A673 (cell line): ENCODE results near the gene ORMDL2. TPM values are rescaled to one million over a fixed set of nuclear protein-coding genes. Genes with fewer than 3 reads are reported as not detected.

Source experiments
- BruUV-seq: library from RNA; stranded (reverse); fragments of 400-500 nt; replicated peaks from 2 replicates; lab custom pipeline; 2021; lab: Mats Ljungman, UMichigan
- CTCF ChIA-PET: fragments of 300-600 bp; sonication (Branson Sonifier 250); formaldehyde crosslinking; loops from one replicate; lab custom pipeline; 2022; ENCODE audit warnings: antibody characterized with exemption; lab: Charles Lee
- POLR2A ChIA-PET: fragments of 300-600 bp; sonication (Branson Sonifier 250); formaldehyde crosslinking; loops from one replicate; lab custom pipeline; 2022; ENCODE audit warnings: antibody characterized with exemption; ENCODE audit not compliant: low non-redundant PET; lab: Charles Lee
- DNase-seq: peaks from one replicate; pipeline ENCODE4 v3.0.0-alpha.2; 2015; ENCODE audit warnings: low spot score
- H3K27ac ChIP-seq: fragments of 200-600 bp; sonication (generic); 2 replicates; pipeline ENCODE4 v1.5.1; 2016; ENCODE audit warnings: mixed run types, low read depth, mild to moderate bottlenecking, mixed read lengths, antibody characterized with exemption, low read length; ENCODE audit not compliant: poor library complexity, severe bottlenecking
- H3K27me3 ChIP-seq: fragments of 200-600 bp; sonication (generic); replicated peaks from 2 replicates; pipeline ENCODE4 v1.6.1; 2017; ENCODE audit warnings: mixed run types, low read depth, mild to moderate bottlenecking, mixed read lengths, antibody characterized with exemption, low read length; ENCODE audit not compliant: insufficient read depth, poor library complexity
- H3K36me3 ChIP-seq: fragments of 200-600 bp; sonication (generic); 2 replicates; pipeline ENCODE4 v1.6.1; 2016; ENCODE audit warnings: mixed run types, mild to moderate bottlenecking, mixed read lengths, antibody characterized with exemption, low read length; ENCODE audit not compliant: insufficient read depth, poor library complexity, severe bottlenecking
- H3K4me1 ChIP-seq: fragments of 200-600 bp; sonication (generic); 2 replicates; pipeline ENCODE4 v1.6.1; 2017; ENCODE audit warnings: mixed run types, mild to moderate bottlenecking, mixed read lengths, antibody characterized with exemption, low read length; ENCODE audit not compliant: insufficient read depth, poor library complexity, severe bottlenecking
- H3K4me3 ChIP-seq: fragments of 200-600 bp; sonication (generic); 2 replicates; pipeline ENCODE4 v1.5.1; 2016; ENCODE audit warnings: low read depth, mixed run types, mild to moderate bottlenecking, mixed read lengths, low read length; ENCODE audit not compliant: poor library complexity, severe bottlenecking
- H3K9me3 ChIP-seq: fragments of 200-600 bp; sonication (generic); 2 replicates; pipeline ENCODE4 v1.6.1; 2016; ENCODE audit warnings: mixed run types, low read depth, mild to moderate bottlenecking, mixed read lengths, antibody characterized with exemption, low read length; ENCODE audit not compliant: poor library complexity, severe bottlenecking
- EZH2 ChIP-seq: fragments of 200-600 bp; sonication (generic); IDR thresholded peaks from 2 replicates; pipeline ENCODE4 v1.6.1; 2017; ENCODE audit warnings: borderline replicate concordance, low read depth, mild to moderate bottlenecking, mixed read lengths, antibody characterized with exemption, low read length; ENCODE audit not compliant: poor library complexity, severe bottlenecking
- intact Hi-C: fragments of 100-400 bp; cut with micrococcal nuclease; formaldehyde crosslinking; loops from one replicate; pipeline ENCODE4 v1.10.0; 2022; ENCODE audit not compliant: unreplicated experiment
- total RNA-seq: library from RNA; stranded (reverse); gene quantifications from 2 replicates; pipeline ENCODE4 v1.2.3, GENCODE V29; 2021
- TF ChIP-seq, protein P1 (sequence below): fragments of 300-800, 200-600 bp; sonication (generic); conservative IDR thresholded peaks from 2 replicates; pipeline ENCODE4 v1.5.1; 2017; ENCODE audit warnings: low read depth, mild to moderate bottlenecking, antibody characterized with exemption, low read length, moderate library complexity, mixed read lengths

The ORMDL2 gene
- total RNA-seq, 1 experiment from 2014 or later: 32.3 TPM

- intact Hi-C loops: no loop called here
- Histone ChIP-seq H3K27ac (peak overlapping the region; percentile 43), H3K27me3 (no peaks in the 10 kb centered on the region), H3K4me1 (peaks cover 2% of the 10 kb centered on the region), H3K36me3 (peaks cover 39% of the 10 kb centered on the region), H3K4me3 (no peak overlapping the region), H3K9me3 (no peaks in the 10 kb centered on the region)
- ChIA-PET POLR2A (no interaction called here), CTCF (interaction anchor here (0.6 kb wide), 1 partner anchor 102 kb away, joined by 10 read pairs; no protein-coding TSS in a partner anchor)
- no peak for DNase-seq
- no TSS peak for BruUV-seq
- TF ChIP-seq, protein P1, sequence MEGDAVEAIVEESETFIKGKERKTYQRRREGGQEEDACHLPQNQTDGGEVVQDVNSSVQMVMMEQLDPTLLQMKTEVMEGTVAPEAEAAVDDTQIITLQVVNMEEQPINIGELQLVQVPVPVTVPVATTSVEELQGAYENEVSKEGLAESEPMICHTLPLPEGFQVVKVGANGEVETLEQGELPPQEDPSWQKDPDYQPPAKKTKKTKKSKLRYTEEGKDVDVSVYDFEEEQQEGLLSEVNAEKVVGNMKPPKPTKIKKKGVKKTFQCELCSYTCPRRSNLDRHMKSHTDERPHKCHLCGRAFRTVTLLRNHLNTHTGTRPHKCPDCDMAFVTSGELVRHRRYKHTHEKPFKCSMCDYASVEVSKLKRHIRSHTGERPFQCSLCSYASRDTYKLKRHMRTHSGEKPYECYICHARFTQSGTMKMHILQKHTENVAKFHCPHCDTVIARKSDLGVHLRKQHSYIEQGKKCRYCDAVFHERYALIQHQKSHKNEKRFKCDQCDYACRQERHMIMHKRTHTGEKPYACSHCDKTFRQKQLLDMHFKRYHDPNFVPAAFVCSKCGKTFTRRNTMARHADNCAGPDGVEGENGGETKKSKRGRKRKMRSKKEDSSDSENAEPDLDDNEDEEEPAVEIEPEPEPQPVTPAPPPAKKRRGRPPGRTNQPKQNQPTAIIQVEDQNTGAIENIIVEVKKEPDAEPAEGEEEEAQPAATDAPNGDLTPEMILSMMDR: no peak
- no peak for TF ChIP-seq EZH2
These were observed 6.9 kb downstream of the ORMDL2 start for GRCh38 chr12:55824726-55825125.

GRCh38 chr12:55827806-55828205, 10.0 kb downstream of the ORMDL2 start:
- Histone ChIP-seq H3K9me3 (no peaks in the 10 kb centered on the region), H3K4me1 (peaks cover 2% of the 10 kb centered on the region), H3K27me3 (no peaks in the 10 kb centered on the region), H3K4me3 (peak overlapping the region; percentile 99), H3K27ac (peak overlapping the region; percentile 15), H3K36me3 (peaks cover 9% of the 10 kb centered on the region)
- TF ChIP-seq, protein P1: no peak
- no peak for TF ChIP-seq EZH2
- DNase-seq: no peak
- ChIA-PET CTCF (interaction anchor here (0.6 kb wide), 1 partner anchor 104 kb away, joined by 4 read pairs; no protein-coding TSS in a partner anchor), POLR2A (no interaction called here)
- intact Hi-C loops: no loop called here
- no TSS peak for BruUV-seq

- BruUV-seq: no TSS peak
- intact Hi-C loops: no loop called here
- Histone ChIP-seq H3K27me3 (no peaks in the 10 kb centered on the region), H3K36me3 (peaks cover 3% of the 10 kb centered on the region), H3K27ac (peak overlapping the region; percentile 35), H3K4me1 (peaks cover 2% of the 10 kb centered on the region), H3K9me3 (no peaks in the 10 kb centered on the region), H3K4me3 (peak overlapping the region; percentile 99)
- POLR2A ChIA-PET: interaction anchor here (0.5 kb wide), 1 partner anchor 179 kb away, joined by 4 read pairs; no protein-coding TSS in a partner anchor
- no peak for DNase-seq
- TF ChIP-seq, protein P1: no peak
- TF ChIP-seq EZH2: no peak
- CTCF ChIA-PET: no interaction called here
These were observed 10.5 kb downstream of the ORMDL2 start for GRCh38 chr12:55828357-55828756.
